BE2C (cell line): ENCODE data around the gene SORBS2.

Experiments
- DNase-seq: peaks from one replicate; pipeline ENCODE4 v3.0.0-alpha.2; 2020
- H3K27me3 ChIP-seq: fragments of 250-450 bp; sonication (Bioruptor Pico); 2 replicates; pipeline ENCODE4 v1.5.1; 2020; ENCODE audit warnings: mild to moderate bottlenecking
- H3K36me3 ChIP-seq: fragments of 250-450 bp; sonication (Bioruptor Pico); 2 replicates; pipeline ENCODE4 v1.5.1; 2020; ENCODE audit warnings: mild to moderate bottlenecking
- H3K4me1 ChIP-seq: fragments of 250-450 bp; sonication (Bioruptor Pico); 2 replicates; pipeline ENCODE4 v1.5.1; 2020
- H3K4me3 ChIP-seq: 2 replicates; pipeline ENCODE4 v1.5.1; 2011; ENCODE audit warnings: low read depth, low read length
- H3K9me3 ChIP-seq: fragments of 250-450 bp; sonication (Bioruptor Pico); 2 replicates; pipeline ENCODE4 v1.5.1; 2020
- TF ChIP-seq, protein P1 (sequence below): IDR thresholded peaks from 2 replicates; pipeline ENCODE4 v1.5.1; 2012; ENCODE audit warnings: mild to moderate bottlenecking, low read depth, low read length

Gene SORBS2

GRCh38 chr4:185700630-185701029 lies 111.4 kb downstream of the SORBS2 start:
- H3K9me3 ChIP-seq = no peaks in the 10 kb centered on the region
- peaks cover 28% of the 10 kb centered on the region for H3K4me1 ChIP-seq
- no peak overlapping the region for H3K4me3 ChIP-seq
- no peak for DNase-seq
- no peaks in the 10 kb centered on the region for H3K27me3 ChIP-seq
- TF ChIP-seq, protein P1, sequence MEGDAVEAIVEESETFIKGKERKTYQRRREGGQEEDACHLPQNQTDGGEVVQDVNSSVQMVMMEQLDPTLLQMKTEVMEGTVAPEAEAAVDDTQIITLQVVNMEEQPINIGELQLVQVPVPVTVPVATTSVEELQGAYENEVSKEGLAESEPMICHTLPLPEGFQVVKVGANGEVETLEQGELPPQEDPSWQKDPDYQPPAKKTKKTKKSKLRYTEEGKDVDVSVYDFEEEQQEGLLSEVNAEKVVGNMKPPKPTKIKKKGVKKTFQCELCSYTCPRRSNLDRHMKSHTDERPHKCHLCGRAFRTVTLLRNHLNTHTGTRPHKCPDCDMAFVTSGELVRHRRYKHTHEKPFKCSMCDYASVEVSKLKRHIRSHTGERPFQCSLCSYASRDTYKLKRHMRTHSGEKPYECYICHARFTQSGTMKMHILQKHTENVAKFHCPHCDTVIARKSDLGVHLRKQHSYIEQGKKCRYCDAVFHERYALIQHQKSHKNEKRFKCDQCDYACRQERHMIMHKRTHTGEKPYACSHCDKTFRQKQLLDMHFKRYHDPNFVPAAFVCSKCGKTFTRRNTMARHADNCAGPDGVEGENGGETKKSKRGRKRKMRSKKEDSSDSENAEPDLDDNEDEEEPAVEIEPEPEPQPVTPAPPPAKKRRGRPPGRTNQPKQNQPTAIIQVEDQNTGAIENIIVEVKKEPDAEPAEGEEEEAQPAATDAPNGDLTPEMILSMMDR = no peak
- no peaks in the 10 kb centered on the region for H3K36me3 ChIP-seq

- TF ChIP-seq, protein P1 = no peak
- no peaks in the 10 kb centered on the region for H3K36me3 ChIP-seq
- peak; percentile 80 for DNase-seq
- no peaks in the 10 kb centered on the region for H3K27me3 ChIP-seq
- peaks cover 28% of the 10 kb centered on the region for H3K4me1 ChIP-seq
- H3K9me3 ChIP-seq = no peaks in the 10 kb centered on the region
- H3K4me3 ChIP-seq = no peak overlapping the region
Measured at GRCh38 chr4:185700048-185700447, 111.9 kb downstream of the SORBS2 start.

- Histone ChIP-seq H3K36me3 (no peaks in the 10 kb centered on the region), H3K4me3 (no peak overlapping the region), H3K4me1 (peaks cover 28% of the 10 kb centered on the region), H3K9me3 (no peaks in the 10 kb centered on the region), H3K27me3 (no peaks in the 10 kb centered on the region)
- no peak for DNase-seq
- TF ChIP-seq, protein P1 = no peak
Measured at GRCh38 chr4:185697488-185697887, 114.5 kb downstream of the SORBS2 start.

DNA sequence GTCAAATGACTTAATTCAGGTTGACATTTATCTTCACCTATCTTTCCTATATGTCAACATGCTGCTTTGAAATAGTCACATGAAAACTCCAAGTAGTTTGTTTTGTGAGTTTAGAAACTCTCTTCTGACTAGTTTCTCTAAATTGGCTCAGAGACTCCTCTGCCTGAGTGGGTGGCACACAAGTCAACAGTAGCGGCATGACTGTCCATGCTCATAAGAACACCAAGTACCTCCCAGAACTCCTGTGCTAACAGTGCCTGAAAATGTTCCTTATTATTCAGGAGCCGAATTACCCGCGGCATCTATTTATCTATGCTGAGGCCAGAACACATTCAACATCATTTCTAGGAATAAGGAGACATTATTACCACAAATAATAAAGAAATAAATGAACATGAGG lies 116.3 kb downstream of the SORBS2 start:
- Histone ChIP-seq H3K27me3 (no peaks in the 10 kb centered on the region), H3K9me3 (no peaks in the 10 kb centered on the region), H3K4me1 (peaks cover 16% of the 10 kb centered on the region), H3K36me3 (no peaks in the 10 kb centered on the region), H3K4me3 (no peak overlapping the region)
- TF ChIP-seq, protein P1 = no peak
- DNase-seq = no peak

DNA sequence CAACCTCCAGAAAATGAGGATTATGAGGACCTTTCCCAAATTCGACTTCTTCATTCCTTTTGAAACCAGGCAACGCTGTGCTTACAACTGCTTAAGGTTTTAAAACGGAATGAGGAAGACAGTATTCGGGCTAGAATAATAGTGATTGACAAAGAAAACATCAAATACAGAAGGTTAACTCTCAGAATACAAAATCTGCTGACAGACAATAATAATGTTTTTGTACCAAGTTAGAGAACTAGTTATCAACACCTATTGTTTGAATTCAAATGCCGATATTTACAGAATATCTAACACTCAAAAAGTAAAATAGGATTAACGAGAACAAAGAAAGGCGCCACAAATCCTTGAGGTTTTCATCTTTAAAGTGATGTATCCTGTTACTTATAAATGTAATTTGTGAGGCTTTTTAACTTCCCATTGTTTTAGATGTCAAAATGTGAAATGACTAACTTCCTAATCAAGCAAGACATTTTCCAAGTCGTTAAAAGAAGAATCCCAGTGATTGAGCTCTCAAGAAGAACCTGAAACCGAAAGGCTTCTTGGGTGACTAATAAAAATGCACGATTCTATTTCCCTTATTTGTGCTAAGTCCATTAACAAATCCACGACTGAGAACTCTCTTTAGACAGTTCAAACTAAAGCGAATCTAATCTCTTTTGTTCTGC lies 118.3 kb downstream of the SORBS2 start:
- TF ChIP-seq, protein P1 = no peak
- no peaks in the 10 kb centered on the region for H3K27me3 ChIP-seq
- DNase-seq = no peak
- no peaks in the 10 kb centered on the region for H3K9me3 ChIP-seq
- peaks cover 11% of the 10 kb centered on the region for H3K4me1 ChIP-seq
- no peak overlapping the region for H3K4me3 ChIP-seq
- no peaks in the 10 kb centered on the region for H3K36me3 ChIP-seq

DNA sequence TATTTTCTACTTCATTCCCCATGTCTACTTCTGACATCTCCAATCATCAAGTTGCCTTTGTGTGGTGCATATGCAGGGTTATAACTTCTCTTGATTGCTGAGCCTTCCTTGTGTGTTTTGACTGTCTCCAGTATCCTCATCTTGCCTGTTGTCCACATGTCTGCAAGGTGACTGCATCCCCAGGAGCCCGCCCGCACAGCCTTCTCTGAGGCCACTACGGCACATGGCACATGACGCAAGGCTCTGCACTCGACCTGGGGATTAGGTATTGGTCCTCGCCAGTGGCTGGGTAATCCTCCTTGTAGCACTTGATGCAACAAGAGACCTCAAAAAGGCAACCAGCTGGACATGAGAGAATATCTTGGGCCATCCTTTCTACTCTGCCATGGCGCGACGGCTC lies 122.6 kb downstream of the SORBS2 start:
- H3K4me3 ChIP-seq = no peak overlapping the region
- DNase-seq = no peak
- no peaks in the 10 kb centered on the region for H3K4me1 ChIP-seq
- TF ChIP-seq, protein P1 = no peak
- H3K27me3 ChIP-seq = no peaks in the 10 kb centered on the region
- no peaks in the 10 kb centered on the region for H3K9me3 ChIP-seq
- H3K36me3 ChIP-seq = no peaks in the 10 kb centered on the region
